WI38 (cell line): ENCODE measurements around the gene NANP.

Experiments used
- H3K4me3 ChIP-seq: 2 replicates; pipeline ENCODE4 v1.5.1; 2011; ENCODE audit warnings: low read depth, mild to moderate bottlenecking, control low read depth, low read length
- TF ChIP-seq, protein P1 (sequence below): IDR thresholded peaks from 2 replicates; pipeline ENCODE4 v1.5.1; 2012; ENCODE audit warnings: low read depth, mild to moderate bottlenecking, control low read depth, low read length

The NANP gene

DNA sequence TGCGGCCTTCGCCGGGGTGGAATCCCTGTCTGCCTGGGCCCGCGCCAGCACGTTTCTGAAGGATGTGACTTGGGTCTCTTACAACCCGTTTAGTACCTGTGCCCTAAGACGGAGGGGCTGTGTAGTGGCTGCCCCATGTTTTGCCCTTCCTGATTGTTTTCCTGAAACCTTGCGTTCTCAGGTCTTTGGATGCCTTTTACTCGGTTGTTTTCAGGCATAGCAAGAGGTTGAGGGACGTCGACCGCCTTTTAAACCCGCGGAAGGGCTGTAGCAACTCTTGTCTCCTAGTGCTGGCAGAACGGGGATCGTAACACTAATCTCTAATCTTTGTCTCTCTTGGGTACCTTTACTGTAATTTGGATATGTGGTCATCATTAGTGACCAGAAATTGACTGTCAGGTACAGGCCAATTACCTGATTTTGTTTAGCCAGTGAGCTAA lies 706 bp upstream of the NANP start:
- TF ChIP-seq, protein P1, sequence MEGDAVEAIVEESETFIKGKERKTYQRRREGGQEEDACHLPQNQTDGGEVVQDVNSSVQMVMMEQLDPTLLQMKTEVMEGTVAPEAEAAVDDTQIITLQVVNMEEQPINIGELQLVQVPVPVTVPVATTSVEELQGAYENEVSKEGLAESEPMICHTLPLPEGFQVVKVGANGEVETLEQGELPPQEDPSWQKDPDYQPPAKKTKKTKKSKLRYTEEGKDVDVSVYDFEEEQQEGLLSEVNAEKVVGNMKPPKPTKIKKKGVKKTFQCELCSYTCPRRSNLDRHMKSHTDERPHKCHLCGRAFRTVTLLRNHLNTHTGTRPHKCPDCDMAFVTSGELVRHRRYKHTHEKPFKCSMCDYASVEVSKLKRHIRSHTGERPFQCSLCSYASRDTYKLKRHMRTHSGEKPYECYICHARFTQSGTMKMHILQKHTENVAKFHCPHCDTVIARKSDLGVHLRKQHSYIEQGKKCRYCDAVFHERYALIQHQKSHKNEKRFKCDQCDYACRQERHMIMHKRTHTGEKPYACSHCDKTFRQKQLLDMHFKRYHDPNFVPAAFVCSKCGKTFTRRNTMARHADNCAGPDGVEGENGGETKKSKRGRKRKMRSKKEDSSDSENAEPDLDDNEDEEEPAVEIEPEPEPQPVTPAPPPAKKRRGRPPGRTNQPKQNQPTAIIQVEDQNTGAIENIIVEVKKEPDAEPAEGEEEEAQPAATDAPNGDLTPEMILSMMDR: no peak
- peak overlapping the region; percentile 92 for H3K4me3 ChIP-seq

DNA sequence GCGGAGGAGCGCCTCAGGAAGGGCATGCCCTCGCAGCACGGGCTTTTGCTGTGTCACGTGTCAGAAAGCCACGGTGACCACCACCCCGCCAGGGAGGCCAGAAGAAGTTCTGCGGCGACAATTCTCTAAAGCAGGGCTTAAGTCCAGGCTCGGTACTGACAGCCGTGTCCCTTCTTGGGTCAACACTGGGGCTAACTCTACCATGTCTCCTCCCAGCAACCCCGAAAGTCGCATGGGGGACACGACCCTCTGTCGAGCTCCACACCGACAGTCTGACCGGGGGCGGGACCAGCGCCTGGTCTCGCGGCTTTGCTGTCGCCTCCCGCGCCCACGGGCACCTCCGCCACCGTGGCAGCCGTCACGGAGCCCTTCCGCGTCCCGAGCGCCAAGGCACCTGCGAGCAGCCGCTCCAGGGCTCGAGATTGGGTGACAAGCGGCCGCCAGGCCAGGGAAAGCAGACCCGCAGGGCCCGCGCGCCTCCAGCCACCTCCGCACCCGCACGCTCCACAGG lies 534 bp downstream of the NANP start:
- TF ChIP-seq, protein P1: no peak
- H3K4me3 ChIP-seq: peak overlapping the region; percentile 92

DNA sequence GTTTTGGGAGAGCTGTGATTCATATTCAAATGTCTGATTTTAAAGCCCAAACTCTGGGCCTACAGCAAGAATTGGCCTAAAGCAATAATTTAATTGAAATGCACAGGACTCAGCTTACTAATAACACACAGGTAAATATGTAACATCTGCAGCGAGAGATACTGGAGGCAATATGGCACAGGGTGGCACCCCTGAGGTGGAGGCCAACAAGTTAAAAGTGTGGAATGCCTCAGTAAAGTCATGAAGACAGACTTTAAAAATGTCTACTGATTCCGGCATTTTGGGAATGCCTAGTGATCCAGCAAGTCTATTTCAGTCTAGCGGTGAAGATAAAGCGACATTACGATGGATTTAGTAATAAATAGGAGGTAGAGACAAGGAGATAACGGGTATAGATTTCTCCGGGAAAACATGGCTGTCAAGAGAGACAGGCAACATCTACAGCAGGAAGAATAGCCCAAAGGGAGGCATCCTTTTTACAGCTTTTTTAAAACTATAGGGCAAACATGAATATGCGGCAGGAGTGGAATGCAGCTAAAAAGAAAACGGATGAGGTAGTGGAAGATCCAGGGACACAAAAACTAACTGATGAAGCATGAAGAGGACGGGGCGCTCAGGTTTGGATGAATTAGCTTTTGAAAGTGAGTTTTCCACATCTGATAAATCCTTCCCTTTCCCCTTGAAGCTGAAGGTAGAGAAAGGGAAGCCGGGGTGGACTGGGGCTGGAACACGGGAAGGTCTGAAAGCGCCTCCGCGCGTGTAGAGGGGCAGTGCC lies 1.2 kb downstream of the NANP start:
- peak overlapping the region; percentile 92 for H3K4me3 ChIP-seq
- TF ChIP-seq, protein P1: no peak

DNA sequence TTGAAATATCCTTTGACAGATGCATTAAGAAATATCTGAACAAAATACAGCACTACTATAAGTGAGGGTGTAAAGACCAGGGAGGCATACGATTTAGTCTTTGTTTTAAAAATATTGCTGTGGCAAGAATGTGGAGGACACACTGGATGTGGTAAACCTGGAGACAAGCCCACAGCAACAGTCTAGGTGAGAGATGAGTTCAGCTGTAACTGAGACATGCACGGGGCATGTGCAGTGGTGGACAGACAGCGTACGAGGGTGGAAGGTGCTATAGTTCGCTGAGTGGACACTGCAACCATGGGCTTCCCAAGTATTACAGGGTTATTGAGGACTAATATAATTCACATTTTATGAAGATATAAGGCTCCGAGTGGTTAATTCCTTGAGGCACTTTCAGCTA lies 1.8 kb downstream of the NANP start:
- H3K4me3 ChIP-seq: peak overlapping the region; percentile 92
- TF ChIP-seq, protein P1: no peak

DNA sequence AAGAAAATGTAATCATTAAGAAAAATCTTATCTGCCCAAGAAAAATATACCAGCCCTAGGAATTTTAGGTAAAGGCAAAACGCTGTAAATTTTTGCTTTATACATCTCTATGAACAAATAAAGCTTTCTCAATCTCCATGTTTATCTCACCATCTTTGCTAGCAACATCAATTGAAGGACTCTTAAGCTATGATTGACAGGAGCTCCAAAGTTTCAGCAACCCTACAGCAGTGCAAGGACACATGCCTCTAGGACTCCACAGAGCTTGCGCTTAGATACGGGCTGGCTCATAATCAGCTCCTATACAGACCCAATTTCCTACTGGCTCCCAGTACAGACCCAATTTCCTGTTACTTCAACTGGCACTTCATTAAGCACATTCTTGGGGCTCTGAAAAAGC lies 4.3 kb downstream of the NANP start:
- no peak overlapping the region for H3K4me3 ChIP-seq
- TF ChIP-seq, protein P1: no peak

DNA sequence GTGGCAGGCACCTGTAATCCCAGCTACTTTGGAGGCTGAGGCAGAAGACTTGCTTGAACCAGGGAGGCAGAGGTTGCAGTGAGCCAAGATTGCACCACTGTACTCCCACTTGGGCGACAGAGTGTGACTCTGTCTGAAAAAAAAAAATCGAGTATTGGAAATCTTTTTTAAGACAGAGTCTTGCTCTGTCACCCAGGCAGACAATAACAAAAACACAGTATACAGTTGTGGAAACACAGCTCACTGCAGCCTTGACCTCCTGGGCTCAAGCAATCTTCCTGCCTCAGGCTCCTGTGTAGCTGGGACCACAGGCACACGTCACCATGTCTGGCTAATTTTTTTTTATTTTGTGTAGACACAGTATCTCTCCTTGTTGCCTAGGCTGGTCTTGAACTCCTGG lies 15.0 kb downstream of the NANP start:
- TF ChIP-seq, protein P1: no peak
- no peak overlapping the region for H3K4me3 ChIP-seq

DNA sequence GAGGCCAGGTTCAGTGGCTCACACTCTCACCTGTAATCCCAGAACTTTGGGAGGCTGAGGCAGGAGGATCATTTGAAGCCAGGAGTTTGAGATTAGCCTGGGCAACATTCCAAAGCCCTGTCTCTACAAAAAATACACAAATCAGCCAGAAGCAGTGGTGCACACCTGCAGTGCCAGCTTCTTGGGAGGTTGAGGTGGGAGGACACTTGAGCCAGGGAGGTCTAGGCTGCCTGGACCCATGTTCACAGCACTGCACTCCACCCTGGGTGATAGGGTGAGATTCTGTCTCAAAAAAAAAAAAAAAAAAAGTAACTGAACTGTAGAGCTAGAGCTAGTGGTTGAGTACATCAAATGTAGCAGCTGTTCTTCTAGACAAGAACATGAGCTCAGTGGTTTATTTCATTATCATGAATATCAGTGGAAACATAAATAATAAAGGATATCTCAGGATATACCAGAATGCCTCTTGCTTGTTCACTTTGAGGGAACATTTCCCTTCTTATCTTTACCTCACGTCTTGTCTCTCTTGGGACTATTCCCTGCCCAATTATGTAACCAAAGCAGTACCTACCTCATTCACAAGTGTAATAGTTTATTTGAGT lies 17.6 kb downstream of the NANP start:
- H3K4me3 ChIP-seq: no peak overlapping the region
- TF ChIP-seq, protein P1: no peak
